SKM-1 treated with dmso at 0.1 percent for 144 hours (cell line): ENCODE results near the gene VARS2.

ENCODE experiments used
- DNase-seq: peaks from one replicate; lab custom pipeline; 2025; ENCODE audit not compliant: unreplicated experiment; lab: John Stamatoyannopoulos, UW

VARS2 gene

GRCh38 chr6:30928677-30929076 is 14.6 kb downstream of the VARS2 start:
- DNase-seq: no peak

GRCh38 chr6:30930506-30930905 is 16.5 kb downstream of the VARS2 start:
- no peak for DNase-seq

GRCh38 chr6:30931272-30931671 is 17.2 kb downstream of the VARS2 start:
- no peak for DNase-seq

GRCh38 chr6:30931969-30932645 is 18.1 kb downstream of the VARS2 start, which contains the start of gene SFTA2:
SFTA2 (minus strand) TSS chr6:30932170; CDS start chr6:30932096, 74 bp downstream.
- DNase-seq: no peak

- no peak for DNase-seq
Observed at GRCh38 chr6:30932665-30933365, 18.8 kb downstream of the VARS2 start.

GRCh38 chr6:30935018-30935417 is 21.0 kb downstream of the VARS2 start:
- no peak for DNase-seq

- no peak for DNase-seq
Observed at GRCh38 chr6:30937265-30937664, 23.2 kb downstream of the VARS2 start.

GRCh38 chr6:30938730-30939129 is 24.7 kb downstream of the VARS2 start:
- no peak for DNase-seq

- no peak for DNase-seq
Observed at GRCh38 chr6:30939473-30939872, 25.4 kb downstream of the VARS2 start.

GRCh38 chr6:30940361-30940986 is 26.4 kb downstream of the VARS2 start, which contains the start of gene MUCL3:
MUCL3 (plus strand) TSS chr6:30940973; CDS start chr6:30941000, 27 bp downstream.
- DNase-seq: no peak

- DNase-seq: no peak
Observed at GRCh38 chr6:30942338-30943060, 28.5 kb downstream of the VARS2 start.

- DNase-seq: no peak
Observed at GRCh38 chr6:30944051-30944450, 30.0 kb downstream of the VARS2 start.

GRCh38 chr6:30945281-30945680 is 31.2 kb downstream of the VARS2 start:
- no peak for DNase-seq

GRCh38 chr6:30947231-30947630 is 33.2 kb downstream of the VARS2 start:
- DNase-seq: no peak

GRCh38 chr6:30948811-30949210 is 34.8 kb downstream of the VARS2 start:
- no peak for DNase-seq

GRCh38 chr6:30951907-30952469 is 38.0 kb downstream of the VARS2 start:
- no peak for DNase-seq

GRCh38 chr6:30954631-30955366 is 40.8 kb downstream of the VARS2 start:
- DNase-seq: no peak

GRCh38 chr6:30955367-30956042 is 41.5 kb downstream of the VARS2 start:
- no peak for DNase-seq

GRCh38 chr6:30957716-30958115 is 43.7 kb downstream of the VARS2 start:
- DNase-seq: no peak
